ENCODE measurements around the gene SKIC8.
A peak's percentile ranks its signal among the peaks of the same experiment; 100 is the strongest.

Gene SKIC8

DNA sequence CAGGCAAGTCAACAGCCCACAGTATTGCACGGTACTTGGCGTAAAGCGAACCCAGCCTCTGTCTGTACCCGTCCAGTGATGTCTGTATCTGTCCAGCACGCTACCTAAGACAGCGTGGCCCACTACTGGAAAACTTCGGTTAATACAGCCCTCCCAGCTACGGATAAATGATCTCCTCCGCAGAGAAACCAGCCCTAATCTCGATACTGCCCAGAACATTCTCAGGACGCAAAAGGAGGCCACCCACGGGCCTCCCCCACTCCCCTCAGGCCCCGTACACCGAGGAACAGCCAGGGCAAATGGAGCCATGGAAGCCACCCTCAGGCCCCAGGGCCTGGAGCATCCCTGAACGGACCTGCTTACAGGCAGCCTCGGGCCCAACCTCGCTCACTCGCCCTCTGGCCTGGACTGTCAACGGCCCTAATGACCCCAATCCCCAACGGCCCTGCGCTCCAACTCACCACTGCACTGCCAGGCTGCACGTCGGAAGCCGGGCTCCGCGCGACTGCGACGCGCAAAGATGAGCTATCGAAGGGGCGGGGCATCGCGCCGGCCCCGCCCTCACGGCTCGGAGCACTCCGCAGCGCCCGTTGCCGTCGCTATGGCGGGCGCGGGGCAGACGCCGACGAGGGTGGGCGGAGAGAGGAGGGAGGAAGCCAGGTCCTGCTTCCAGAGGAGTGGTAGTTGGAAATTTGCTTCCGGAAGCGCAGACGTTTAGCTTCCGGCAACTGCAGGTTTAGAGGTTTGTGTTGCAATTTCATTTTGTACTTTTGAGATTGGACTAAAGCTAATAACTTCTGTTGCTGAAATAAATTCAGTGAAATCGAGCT lies at the start of gene SKIC8:
SKIC8 (minus strand) TSS at position 509 of the 830 bp plus-strand sequence. CDS start 3,923 bp downstream, outside the sequence.
- DNase-seq, result peak; percentile 87 to 93

DNA sequence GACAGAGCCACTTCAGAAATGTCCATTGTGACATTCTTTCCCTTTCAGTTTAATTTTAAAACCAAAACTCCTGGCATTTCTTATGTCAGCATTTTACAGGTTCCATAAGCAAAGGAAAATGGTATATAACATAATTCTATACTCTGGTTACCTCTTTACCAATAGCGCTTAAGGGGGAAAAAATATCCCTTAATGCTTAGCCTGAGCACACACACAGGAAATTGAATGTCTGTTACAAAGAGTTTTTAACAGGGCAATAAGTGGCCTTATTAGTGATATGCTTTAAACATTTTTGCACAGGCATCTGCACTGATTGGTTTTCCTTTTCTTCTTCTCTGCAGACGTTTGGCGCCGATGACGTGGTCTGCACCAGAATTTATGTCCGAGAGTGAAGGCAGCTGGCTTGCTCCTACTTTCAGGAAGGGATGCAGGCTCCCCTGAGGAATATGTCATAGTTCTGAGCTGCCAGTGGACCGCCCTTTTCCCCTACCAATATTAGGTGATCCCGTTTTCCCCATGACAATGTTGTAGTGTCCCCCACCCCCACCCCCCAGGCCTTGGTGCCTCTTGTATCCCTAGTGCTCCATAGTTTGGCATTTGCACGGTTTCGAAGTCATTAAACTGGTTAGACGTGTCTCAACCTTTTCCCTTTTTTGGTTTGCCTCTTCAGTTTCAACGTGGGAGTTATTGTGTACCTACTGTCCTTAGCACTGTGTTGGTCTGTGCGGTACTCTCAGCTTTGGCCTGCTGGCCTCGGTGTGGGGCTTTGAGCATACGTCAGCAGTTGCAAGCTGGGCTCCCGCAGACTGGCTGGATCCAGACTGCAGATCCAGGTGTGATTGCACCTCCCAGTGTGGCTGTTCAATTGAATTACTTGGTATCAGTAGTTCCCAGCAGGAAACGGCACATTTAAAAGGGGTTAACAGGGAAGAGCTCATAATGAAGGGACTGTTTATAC lies 48.5 kb upstream of the SKIC8 start:
- DNase-seq, result no peak

DNA sequence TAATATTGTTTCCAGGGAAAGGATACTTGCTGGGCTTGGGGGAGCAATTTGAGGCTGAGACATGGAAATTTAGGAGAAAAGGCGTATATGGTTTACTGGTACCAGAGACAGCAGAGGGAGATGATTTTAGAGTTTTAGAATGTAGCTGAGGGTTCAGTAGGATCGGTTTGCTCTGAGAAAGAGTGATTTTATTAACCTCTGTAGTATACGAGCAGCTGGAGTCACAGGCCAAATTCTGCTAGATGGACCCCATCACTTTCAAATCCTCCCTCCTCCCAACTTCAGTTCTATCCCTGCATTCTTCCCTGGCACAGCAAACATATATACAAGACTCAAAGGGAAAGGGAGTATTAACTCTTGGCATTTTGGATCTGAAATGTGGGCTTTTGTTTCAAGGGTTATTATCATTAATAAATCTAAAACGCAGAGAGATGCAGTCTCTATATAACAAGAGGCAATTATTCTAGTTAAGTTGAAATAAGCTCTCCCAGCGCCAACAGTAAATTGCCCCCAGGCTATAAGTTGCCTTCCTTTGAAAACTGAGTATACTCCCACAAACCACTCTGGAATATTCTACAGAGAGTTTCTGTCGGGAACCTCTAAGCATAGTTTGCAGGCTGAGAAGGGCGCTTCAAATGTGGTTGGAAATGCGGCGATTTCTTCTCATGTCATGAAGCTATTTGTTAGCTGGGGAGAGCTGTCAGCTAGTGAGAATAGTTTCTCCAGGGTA lies 46.2 kb upstream of the SKIC8 start:
- no peak for DNase-seq

DNA sequence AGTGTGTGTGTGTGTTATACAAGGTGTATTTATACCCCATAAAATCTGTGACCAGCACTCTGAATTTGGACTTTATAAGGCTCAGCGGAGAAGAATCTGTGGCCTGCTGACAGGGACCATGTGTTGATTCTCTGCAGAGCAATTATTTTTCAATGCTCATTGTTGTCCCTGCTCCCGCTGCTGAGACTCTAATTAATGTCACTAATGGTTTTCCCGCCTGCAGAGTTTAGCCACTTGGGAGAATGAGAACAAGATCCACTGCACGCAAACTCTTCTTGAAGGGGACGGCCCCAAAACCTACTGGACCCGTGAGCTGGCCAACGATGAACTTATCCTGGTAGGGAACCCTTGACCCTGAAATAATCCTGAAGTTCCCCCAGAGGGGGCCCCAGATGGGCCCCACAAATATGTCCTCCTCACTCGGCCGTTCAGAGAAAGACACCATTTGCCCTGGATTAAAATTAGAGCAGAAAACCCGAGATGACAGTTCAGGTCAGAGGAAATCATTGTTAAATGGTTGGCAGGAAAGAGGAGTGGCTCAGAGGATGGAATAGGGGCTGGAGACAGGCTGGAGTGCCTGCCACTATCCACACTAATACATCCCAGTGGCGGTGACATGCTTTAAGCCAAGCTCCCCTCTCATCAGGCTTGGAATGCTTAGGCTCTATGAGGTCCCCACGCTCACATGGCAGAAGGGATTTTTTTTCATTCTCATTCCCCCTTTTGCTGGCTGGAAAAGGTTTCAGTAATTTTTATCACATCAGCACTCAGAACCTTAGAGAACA lies 44.1 kb upstream of the SKIC8 start:
- no peak for DNase-seq

DNA sequence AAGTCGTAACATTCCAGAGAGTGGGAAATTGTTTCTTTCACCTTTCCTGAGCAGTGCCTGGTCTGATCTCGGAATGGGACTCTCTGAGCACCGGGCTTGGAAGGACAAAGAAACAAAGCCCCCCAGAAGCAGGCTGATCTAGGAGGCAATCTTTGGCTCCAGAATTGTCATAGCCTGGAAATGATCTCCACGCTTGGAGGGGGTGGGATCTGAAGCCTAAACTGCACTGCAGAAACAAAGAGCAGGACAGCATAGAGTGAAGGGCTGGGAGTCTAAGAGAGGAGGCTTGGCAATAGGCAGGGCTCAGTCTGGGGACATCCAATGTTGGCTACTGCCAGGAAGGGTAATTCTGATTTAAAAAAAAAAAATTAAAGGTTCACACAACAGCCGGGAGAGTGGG lies 42.6 kb upstream of the SKIC8 start:
- DNase-seq, result no peak

DNA sequence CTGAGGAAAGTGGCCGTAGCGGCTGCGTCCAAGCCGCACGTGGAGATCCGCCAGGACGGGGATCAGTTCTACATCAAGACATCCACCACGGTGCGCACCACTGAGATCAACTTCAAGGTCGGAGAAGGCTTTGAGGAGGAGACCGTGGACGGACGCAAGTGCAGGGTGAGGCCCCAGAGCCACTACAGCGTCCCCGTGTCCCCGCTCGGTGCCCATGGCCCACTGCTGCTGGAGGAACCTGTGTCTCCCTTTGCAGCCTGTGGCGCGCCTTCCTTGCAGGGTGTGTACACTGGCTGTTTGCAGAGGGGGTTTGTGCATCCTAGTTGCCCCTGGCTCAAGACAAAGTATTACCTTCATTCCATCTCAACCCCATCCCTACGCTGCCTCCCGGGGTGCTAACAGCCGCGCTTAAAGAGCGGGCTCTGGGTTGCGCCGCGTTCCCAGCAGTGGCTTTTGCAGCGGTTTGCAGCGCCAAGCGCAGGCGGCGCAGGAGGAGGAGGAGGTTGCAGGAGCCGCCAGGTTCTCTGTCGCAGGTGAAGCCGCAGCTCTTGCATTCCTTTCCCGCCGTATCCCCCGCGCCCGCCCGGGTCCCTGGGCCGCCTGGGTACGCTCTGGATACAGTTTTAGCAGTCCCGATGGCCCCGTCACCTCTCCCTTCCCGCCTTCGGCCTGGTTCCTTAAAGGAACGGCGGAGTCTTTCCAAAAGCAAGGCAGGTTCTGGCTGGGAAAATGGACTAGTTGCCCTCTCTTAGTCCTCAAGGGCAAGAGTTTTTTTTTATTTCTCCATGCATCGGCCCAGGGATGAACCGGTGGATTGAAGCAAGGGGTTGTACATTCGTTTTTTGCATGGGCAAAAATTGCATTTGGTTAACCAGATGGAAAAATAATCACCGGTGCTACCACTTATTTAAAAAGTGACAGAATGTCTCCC lies 41.9 kb upstream of the SKIC8 start:
- no peak for DNase-seq

DNA sequence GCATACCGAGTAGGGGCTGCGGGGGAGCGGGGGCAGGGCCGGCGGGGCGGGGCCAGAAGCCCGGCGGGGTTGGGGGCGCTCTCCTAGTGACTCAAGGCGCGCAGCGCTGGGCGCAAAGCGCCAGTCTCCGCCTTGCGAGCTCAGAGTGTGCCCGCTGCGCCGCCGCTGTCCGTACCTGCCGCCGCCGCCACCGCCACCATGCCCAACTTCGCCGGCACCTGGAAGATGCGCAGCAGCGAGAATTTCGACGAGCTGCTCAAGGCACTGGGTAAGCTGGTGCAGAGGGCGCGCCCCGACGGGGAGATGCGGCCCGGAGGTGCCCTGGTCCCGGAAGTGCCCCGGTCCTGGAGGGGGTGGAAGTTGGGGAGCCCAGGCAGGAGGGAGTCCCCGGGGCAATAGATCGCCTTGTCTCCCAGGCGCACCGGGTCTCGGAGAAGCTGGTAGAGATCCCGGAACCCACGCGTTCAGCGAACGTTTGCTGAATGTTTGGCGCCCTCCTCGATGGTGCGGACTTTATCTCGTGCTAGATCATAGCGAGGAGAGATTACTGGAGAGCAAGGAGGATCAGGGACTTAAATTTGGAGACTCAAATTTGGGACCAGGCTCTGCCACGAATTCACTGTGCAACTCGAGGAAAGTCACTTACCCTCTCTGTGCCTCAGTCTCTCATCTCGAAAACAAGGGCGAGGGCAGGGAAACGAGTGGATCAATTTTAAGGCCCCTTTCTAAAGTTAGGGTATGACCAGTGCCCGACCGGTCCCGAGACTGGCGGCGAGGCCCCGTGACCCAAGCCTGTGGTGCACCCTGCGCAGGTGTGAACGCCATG lies 41.0 kb upstream of the SKIC8 start, which contains the start of gene CRABP1:
CRABP1 (plus strand) TSS at position 123 of the 826 bp plus-strand sequence; CDS start at position 199, 76 bp downstream.
- DNase-seq, result no peak

DNA sequence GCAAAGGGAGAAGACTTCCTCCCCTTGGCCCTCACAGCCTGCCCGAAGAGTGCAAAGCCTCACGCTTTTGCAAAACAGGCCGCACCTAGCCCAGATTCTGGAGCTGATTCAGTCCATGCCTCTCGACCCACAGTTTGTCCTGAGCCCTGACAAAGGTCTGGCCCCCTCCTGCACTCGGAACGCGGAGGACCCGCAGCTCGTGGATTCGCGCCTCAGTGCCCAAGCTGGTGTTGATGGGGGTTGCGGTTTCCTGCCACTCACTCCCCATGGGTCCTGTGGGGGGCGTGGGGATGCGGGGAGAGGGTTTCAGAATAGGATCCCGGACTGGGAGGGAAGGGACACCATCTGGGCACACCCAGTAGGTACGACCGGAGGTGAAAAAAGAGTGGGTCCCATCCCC lies 40.1 kb upstream of the SKIC8 start:
- DNase-seq, result no peak

DNA sequence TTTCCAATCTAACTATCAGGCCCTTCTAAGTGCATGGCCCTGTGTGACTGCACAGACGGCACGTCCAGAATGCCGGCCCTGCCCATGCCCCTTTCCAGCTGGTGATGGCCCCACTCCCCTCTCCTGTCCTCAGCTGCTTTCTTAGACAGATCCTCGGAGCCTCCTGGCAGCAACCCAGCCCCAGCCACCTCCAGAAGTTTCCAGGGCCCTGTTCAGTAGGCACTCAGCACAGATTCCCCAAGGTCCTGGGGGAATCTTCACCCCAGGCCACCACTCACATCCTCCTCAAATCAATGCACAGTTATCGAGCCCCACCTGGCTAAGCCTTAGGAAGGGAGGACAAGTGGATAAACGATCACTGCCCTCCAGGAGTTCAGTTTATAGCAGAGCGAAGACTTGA lies 39.4 kb upstream of the SKIC8 start:
- DNase-seq, result no peak

DNA sequence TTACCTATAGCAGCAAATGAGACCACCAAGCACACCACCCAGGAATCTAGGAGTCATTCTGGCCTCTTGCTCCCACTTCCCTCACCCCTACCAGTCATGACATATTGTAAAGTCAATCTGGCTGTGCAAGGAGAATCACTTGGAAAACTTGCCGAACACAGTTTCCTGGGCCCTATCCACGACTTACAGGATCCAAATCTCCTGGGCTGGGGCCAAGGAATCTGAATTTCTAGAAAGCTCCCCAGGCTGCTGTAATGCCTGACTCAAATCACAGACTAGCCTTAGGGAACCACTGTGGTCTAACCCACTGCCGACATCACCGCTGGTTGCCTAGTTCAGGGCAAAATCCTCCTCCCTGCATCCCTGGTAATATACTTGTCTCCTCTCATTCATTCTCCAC lies 36.6 kb upstream of the SKIC8 start:
- DNase-seq, result no peak

DNA sequence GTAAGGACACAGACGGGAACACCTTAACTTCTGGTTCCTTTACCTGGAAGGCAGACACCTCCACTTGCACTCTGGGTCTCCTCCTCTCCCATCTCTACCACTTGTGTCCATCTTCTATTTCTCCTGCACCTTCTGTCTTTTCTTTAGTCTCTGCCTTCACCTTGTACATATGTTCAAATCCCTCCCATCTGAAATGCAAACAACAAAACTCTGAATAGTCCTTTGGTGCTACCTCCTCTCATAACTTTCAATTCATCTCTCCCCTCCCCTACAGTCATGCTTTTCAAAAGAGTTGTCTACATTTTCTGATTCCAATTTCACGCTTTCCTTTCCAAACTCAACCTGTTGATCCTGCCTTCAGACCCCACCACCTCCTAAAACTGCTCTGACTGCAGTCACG lies 35.4 kb upstream of the SKIC8 start:
- DNase-seq, result no peak

DNA sequence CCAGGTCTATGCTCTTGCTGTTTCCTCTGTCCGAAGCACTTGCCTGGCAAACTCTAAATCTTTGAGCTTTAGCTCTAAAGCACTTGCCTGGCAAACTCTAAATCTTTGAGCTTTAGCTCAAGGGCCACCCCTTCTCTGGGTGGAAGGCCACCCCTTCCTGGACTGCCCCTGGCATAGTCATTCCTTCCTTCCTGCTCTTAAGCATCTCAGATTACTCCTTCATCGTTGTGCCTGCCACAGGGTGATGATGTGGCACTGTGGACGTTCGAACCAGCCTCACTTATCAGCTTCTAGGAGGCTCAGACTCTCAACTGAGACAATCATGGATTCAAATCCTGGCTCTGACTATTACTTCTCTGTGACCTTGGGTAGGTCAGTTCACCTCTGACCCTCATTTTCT lies 30.2 kb upstream of the SKIC8 start:
- no peak for DNase-seq

DNA sequence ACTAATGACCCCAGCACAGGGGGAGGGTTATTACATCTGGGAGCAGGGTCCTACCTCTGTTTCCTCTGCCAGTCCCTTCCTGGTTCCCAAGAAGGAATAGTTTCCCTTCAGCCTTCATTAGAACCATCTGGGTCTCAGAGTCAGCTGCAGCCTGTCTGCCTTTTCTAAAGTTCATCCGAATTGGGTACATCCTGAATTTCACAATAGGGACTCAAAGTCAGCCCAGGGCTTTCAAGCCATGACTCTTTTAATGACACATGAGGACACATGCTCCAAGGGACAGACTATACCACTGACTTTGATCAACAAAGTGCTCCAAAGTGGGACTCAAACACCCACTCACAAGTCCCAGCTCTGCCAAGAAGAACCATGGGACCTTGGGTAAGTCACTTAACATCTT lies 28.1 kb upstream of the SKIC8 start:
- no peak for DNase-seq

DNA sequence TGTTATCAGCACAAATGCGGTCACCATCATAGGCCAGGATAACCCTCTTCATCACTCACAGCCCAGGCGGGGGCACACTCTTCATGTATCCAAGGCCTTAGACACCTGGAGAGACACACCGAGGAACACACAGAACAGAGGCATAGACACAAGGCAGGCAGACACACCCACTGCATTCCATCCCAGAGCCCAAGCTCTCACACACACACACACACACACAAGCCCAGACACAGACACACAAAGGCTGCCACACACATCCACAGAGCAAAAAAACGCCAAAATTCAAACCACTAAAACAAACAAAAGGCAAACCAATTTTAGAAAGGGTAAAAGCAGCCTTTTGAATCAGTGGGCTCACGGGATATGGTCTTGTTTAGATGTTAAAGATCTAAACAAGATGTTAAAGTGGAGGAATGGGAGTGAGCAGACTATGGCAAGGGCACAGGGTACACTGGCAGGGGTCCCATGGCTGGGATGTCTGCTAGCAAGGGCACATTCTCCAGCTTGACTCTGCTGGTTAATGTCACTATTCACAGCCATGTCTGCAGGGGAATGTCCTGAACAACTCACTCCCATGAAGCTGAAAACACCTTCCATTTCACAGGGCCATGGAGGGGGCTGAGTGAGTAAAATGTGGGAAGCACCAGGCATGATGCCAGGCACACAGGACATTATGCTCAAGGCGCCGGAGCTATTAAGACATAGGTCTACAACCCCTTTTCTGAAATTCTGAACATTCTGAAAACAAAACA lies 25.9 kb upstream of the SKIC8 start:
- no peak for DNase-seq

DNA sequence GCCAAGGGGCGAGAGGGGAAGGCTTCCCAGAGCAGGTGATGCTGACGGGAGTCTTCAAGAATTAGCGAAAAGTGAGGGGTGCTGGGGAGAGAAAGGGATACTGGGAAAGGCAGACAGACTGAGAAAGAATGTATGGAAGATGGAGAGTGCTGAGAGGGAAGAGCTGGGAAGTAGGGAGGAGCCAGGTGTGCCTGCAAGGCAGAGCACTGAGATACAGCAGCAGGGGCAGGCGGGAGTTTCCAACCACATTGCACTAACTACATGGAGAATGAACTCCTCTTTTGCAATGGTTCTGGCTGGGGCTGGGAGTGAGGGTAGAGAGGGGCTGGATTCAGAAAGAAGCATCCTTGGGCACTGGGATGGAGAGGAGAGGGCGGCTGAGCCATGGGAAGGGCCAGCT lies 24.7 kb upstream of the SKIC8 start:
- no peak for DNase-seq

DNA sequence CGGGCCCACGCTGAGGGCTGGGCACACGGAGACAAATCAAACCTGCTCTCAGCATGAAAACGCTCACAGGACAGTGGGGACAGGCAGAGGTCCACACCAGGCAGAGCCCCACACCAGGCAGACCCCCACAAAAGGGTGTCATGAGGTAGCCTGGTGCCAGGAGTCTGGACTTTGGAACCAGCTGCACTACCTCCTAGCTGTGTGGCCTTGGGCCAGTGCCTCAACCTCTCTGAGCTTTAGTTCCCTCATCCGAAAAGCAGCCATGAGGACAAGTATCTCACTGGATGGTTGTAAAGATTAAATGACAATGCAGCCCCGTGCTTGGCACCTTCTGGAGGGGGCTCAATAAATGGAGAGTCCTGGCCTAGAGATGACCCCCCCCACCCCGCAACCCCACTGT lies 24.3 kb upstream of the SKIC8 start:
- DNase-seq, result no peak

DNA sequence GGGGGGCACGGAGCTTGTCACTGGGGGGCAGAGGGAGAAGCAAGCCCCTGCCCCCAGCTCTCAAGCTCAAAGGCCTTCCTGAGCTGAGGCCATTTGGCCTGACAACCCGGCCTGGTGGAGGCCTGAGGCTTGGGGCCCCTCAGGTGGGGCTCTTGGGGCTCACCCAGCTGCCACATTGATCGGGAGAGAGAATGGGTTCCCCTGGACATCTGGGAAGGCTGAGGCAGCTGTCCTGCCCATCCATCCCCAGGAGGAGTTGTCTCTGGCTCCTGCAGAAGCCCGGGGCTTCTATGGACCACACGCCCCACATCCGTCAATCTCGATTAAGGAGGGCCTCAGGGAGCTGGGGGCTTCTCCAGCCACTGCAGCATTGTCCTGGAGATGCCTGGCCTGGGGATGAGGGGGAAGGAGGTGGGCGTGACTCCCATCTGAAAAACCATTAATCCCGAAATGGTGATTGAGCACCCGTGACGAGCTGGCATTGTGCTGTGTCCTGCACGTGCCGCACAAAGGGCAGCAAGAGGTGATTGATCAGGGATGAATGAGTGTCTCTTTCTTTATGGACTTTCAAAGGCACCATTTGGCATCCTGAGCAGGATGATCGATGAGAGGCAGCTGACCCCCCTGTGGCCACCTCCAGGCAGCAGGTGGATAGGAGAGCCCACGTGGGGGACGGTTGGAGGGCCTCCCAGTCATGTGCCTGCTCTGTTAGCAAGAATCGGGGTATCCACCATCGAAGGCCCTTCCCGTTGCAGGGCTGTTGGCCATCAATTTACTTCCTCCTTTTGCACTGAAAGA lies 23.5 kb upstream of the SKIC8 start:
- DNase-seq, result no peak

DNA sequence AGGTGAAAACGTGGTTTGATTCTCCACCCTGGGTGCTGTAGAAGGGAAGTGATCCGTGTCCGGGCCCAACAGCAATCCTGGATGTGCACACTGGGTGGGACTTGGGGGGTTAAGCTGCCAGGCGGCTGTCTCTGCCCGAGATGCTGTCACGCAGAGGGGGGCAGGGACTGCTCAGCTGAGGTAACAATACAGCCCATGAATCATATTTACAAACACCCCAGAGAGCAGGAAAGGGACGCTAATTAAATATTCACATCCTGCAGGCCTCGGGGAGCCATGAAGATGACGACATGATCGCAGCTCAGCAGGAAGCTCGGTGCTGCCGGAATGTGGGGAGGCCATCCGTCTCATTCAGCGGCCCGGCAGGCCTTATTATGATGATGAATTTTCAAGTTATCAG lies 22.8 kb upstream of the SKIC8 start:
- DNase-seq, result peak; percentile 22 to 41

DNA sequence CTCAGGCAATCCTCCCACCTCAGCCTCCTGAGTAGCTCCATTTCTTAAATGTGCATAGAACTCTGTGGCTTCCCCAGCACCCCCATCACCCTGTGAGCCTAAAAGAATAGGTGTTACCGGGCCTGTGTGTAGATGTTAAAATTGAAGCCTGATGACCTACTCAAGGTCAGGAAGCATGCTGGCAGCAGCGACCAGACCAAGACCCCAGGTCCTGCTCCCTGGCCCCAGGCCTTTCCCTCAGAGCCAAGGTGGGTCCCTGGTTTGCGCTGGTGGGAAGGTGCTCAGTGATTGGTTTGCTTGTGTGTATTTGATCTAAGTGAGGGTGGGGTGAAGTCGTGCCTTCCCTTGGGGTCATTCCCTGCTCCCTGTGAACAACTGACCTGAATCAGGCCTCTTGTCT lies 22.4 kb upstream of the SKIC8 start:
- DNase-seq, result no peak

Data from SHP77 (cell line).